NCI-H2171 treated with DMSO at 0.1 percent for 48 hours (cell line): ENCODE results near the gene PLEKHG7.
"Not testable (repeated sequence)": the region's sequence is repeated elsewhere in the genome, so short reads cannot be mapped to it uniquely, and the experiment has no call there.

ENCODE experiments used
- DNase-seq: peaks from one replicate; lab custom pipeline; 2025; lab: John Stamatoyannopoulos, UW

Gene PLEKHG7, protein sequence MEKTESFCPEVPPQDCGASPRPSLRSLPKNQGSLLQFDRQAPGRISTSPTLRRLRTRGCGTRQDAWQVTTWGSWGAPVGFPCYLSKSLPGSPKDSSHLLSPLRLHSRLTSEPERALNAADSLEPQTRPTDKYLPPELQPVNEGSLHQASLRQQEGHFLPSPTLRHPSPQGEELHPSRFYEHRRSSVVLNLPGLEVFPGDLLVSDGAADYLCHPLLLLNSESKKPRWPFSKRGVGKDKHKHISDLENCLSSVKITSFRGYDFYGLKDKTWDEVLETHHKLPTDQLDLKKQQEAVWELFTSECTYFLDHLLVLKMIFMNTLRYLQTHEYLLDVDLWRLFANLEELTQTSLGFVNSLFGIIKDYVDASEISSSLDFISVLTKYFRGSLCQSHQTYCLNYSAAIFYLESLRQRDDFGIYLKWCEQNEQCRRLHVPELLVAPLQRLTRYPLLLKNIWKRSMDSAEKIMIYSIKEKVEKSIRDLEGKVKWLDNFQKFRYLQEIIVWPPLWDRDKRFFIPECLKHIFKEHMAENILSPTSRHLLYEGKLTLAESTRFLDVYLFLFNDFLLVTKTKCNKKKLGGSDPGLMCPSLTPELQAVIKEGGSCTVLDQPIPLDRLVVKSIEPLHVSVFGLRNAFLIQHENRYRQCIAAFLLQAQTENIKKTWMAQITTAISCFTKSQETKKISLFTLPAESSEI

DNA sequence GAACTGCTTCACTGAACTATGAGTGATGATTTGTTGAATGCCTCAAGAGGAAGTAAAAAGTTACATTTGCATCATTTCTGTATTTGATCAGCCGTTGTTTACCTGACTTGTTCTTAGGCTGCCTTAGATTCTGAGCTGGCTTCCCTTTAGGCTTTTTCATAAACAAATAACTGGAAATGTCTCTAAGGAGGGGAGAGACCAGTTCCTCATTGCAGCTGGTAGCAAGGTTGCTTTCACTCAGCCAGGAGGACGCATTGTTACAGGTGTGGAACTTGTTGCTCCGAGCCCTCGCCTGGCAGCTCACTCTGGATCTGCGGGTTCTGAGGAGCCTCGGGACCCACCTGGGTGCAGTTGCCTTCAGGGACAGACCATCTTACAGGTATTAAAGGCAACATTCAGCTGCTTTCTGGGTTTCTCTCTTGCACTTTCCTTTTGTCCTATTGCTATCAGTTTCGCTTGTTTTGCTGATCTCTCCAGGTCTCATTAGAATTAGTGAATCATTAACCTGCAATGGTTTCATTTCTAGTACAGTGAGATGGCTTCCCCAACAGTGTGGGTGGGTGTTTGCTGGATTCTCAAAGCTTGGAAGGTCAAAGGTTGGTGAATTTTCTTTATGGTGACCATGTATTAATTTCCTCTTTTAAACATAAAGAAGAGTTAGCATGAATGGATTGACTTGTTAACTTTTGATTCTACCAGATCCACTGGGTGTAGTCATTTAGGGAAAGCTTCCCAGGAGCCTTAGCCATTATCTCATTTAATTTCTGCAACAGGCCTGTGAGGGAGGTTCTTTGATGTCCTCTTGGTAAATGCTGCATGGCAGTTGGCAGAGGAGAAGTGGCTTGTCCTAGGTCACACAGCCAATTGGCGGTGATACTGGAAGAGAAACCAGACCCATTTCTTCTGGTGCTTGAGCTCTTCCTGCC lies at the start of gene PLEKHG7:
Gene PLEKHG7 (plus strand): TSS at position 236 of the 926 bp plus-strand sequence. CDS start 3,643 bp downstream, outside the sequence.
- no peak for DNase-seq

GRCh38 chr12:92654256-92654655 lies 48.5 kb upstream of the PLEKHG7 start:
- not testable (repeated sequence) for DNase-seq

- no peak for DNase-seq
Observed at GRCh38 chr12:92654929-92655328, 47.9 kb upstream of the PLEKHG7 start.

GRCh38 chr12:92656911-92657310 lies 45.9 kb upstream of the PLEKHG7 start:
- no peak for DNase-seq

- no peak for DNase-seq
Observed at GRCh38 chr12:92657770-92658169, 45.0 kb upstream of the PLEKHG7 start.

DNA sequence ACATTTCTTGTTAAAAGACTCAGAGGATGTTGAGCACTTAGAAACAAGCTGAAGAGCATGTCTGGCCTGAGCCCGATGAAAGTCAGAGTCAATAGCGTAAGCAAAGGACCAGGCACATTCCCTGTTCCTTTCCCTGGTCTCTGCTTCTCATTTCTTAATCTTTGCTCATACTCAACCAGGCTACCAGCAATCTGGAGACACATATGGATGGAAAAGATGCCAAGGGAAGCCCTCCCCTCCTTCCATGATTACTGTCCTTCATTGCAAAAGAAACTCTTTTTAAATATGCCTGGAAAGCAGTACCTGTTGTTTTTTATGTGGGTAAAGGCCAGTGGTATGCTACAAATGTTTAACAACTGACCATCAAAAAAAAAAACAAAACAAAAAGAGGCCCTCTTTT lies 44.2 kb upstream of the PLEKHG7 start:
- DNase-seq, result no peak

DNA sequence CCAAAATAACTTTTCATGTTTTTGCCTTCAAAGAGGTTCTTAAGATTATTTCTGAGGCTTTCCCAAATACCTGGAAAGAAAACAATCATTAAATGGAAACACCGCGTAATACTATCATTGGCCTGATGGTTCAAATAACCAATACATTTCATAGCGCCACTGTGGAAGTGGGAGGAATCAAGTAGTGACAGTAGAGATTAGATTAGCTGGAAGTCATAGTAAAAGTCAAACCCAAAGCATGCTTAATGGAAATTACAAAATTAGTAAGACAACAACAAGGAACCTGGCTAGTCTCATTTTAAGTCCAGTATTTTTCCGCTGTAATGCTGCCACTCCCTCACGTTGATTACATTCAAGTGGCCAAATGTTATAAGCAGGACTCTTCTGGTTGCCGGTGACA lies 41.5 kb upstream of the PLEKHG7 start:
- DNase-seq, result no peak

DNA sequence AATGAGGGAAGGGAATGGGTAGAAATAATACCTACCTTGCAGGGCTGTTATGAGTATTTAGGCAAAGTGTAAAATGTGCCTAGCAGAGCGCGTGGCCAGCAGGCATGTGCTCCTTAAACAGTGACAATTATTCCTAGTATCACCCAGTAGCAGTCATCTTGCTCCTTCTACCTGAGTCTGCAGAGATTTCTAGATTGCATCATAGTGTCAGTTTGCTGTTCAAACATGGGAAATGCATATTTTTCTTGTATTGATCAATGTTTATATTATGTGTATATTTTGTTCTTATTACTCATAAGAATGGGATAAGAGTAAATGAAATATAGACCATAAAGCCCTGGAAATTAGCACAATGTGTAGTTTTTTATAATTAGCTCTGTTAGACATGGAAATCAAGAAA lies 37.3 kb upstream of the PLEKHG7 start:
- no peak for DNase-seq

DNA sequence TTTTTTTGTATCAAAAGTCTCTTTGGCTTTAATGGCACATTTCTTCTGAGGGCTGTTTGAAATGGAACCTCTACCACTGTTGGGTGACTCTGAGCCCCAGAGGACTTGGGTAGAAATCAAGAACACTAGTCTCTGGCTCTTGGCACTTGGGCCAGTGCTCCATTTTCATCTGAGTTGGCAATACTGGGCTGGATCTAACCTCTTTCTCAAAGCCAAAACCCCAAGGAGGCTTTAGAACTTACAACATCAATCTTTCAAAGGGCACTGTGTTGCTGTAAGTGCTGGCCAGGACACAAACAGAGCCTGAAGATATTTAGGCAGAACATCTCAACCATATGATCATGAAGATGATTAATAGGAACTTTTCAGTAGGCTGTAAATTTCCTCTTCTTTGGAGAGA lies 34.0 kb upstream of the PLEKHG7 start:
- no peak for DNase-seq

DNA sequence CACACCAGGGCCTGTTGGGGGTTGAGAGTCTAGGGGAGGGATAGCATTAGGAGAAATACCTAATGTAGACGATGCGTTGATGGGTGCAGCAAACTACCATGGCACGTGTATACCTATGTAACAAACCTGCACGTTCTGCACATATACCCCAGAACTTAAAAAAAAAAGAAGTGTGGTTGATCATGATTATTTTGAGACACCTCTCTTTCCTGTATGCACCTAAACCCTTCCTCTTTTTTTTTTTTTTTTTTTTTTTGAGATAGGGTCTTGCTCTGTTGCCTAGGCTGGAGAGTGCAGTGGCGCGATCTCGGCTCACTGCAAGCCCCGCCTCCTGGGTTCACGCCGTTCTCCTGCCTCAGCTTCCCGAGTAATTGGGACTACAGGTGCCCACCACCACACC lies 31.3 kb upstream of the PLEKHG7 start:
- DNase-seq, result not testable (repeated sequence)

DNA sequence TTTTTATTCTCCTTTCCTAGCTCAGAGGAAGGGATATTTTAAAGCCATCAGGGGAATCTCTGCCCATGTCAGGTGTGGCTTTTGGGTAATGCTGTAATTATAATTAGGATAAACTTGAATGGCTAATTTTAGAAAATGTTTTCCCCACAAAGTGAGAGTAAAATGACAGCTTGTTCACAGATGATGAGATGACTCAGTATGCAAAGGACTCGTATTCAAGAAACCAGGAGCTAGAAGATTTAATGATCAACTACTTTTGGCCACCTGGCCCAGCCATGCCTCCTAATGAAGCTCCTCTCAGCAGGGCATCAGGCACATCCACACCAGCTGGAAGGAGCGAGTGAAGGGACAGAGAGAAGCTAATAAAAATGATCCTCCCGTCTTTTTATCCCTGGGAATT lies 29.0 kb upstream of the PLEKHG7 start:
- no peak for DNase-seq

DNA sequence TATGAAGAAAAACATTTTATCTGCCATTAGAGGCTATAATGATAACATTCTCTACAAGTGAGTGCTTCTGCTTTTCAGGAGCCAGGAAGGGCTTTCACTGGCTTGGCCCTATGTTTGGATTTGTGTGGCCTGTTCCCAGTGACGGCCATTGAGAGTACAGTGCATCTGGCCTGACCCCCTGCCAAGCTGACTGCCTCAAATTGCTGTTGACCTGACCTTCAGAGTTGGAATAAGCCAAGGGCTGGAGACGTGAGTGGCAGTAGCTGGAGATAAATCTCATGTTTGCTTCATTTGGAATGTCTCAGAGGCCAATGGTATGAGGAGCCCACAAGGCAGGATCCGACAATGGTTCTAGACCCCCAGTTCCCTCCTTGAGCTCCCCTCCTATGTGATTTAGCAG lies 28.3 kb upstream of the PLEKHG7 start:
- no peak for DNase-seq

GRCh38 chr12:92675092-92675865 lies 27.5 kb upstream of the PLEKHG7 start:
- no peak for DNase-seq

- no peak for DNase-seq
Observed at GRCh38 chr12:92676710-92677109, 26.1 kb upstream of the PLEKHG7 start.

- DNase-seq, result no peak
Observed at GRCh38 chr12:92690601-92691000, 12.2 kb upstream of the PLEKHG7 start.

- DNase-seq, result no peak
Observed at GRCh38 chr12:92695056-92695455, 7.7 kb upstream of the PLEKHG7 start.

- peak; percentile 54 for DNase-seq
Observed at GRCh38 chr12:92695577-92695976, 7.2 kb upstream of the PLEKHG7 start.

- peak; percentile 65 for DNase-seq
Observed at GRCh38 chr12:92696216-92696615, 6.6 kb upstream of the PLEKHG7 start.

DNA sequence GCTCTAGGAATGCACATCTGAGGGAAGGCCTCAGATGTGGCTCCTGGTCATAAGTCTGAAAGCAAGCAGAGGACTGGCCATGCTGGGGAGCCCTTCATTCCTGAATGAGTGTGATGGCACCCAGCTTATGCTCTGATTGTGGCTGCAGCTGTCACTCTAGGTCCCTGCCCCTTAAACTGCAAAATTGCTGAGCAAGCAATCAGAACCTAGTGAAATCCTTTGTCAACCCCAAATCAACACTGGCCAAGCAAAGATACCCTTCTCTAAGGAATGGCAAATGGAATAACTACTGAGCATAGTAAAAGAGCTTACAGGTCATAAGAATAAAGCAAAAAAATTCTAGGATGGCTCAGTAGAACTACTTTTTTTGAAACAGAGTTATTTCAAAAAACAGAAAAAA lies 4.3 kb upstream of the PLEKHG7 start:
- DNase-seq, result no peak

DNA sequence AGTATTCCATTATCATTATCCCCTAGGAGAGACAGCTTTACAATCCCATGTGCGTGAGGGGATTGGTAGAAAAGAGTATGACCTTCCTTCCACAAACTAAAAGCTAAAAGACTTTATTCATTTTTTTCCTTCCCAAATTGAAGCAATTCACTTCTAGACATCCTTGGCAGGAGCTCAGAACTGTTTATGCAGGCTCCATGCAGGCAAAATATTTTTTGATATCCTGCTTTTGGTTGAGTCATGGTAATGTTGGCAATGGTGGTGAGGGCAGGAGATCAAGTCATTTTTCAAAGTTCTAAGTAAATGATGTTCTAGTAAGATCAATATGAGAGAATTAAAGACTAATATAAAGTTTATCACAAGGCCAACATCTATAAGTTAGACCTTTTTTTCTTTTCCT lies 1.3 kb upstream of the PLEKHG7 start:
- DNase-seq, result no peak

GRCh38 chr12:92703786-92704185 lies 997 bp downstream of the PLEKHG7 start:
- DNase-seq, result no peak

GRCh38 chr12:92706594-92706993 lies 3.8 kb downstream of the PLEKHG7 start:
- no peak for DNase-seq
